ENCODE measurements around the gene TTLL11.

The TTLL11 gene

DNA sequence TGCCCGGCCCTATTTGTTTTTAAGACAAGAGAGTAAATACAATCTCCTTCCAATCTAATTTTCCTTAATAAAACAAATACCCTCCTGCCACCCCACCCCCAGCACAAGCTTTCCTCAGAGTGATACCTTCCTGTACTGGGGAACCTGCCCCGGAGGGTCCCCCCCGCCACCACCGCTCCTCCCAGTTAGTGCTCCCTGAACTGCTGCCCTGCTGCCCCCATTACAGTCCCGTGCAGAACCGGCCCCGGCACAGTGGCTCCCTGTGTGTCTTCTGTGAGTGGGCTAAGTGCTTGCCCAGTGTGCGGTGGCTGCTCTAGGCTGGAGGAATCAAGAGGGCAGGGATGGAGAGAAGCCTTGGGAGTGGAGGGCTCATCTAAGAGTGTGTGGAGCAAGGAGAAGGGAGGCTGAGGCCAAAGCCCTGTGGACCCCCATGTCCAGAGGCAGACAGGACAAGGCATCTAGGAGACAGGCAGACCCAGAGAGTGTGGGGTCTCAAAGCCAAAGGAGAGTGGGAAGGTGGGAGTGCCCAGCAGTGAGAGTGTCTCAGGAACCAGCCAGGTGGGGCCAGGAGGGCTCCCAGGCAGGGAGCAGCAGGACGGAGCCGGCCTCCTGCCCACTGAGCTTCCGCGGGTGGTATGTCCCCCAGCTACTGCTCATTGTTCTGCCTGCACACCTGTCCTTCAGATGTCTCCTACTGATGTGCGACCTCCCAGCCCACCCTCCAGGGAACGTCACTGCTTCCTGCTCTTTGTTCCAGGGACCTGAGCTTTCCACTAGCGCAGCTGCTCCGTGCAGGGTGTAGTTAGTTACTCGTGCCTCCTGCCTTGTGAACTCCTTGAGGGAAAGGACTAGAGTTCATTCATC, 312.7 kb downstream of the TTLL11 start:
- no peak for DNase-seq

DNA sequence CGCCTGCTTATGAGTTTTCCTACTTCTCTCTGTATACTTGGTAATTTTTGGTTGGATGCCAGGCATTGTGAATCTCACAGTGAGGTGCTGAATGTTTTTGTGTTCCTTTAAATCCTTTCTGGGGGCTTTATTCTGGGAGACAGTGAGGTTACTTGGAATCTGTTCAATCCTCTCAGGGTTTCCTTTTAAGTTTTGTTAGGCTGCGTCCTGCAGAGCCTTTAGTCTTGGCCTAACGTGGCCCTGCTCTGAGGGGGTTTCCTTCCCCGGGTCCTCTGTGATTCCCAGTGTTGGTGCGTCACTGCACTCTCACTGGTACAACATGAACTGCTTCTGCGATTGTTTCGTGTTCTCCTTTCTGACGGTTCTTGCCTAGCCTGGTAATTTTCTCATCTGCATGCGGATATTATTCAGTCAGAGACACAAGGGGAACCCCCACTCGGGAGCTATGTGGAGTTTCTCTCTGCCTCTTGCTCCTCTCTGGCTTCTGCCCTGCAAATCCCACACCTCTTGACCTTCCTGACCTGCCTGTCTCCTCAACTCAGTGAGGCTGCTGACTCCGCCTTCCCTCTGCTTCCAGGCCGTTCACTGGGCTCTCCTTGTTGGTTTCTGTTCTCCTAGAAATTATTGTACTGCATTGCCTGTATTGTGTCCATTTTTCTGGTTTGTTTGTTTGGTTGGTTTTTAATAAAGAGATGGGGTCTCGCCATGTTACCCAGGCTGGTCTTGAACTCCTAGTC, 313.6 kb downstream of the TTLL11 start:
- DNase-seq = no peak

DNA sequence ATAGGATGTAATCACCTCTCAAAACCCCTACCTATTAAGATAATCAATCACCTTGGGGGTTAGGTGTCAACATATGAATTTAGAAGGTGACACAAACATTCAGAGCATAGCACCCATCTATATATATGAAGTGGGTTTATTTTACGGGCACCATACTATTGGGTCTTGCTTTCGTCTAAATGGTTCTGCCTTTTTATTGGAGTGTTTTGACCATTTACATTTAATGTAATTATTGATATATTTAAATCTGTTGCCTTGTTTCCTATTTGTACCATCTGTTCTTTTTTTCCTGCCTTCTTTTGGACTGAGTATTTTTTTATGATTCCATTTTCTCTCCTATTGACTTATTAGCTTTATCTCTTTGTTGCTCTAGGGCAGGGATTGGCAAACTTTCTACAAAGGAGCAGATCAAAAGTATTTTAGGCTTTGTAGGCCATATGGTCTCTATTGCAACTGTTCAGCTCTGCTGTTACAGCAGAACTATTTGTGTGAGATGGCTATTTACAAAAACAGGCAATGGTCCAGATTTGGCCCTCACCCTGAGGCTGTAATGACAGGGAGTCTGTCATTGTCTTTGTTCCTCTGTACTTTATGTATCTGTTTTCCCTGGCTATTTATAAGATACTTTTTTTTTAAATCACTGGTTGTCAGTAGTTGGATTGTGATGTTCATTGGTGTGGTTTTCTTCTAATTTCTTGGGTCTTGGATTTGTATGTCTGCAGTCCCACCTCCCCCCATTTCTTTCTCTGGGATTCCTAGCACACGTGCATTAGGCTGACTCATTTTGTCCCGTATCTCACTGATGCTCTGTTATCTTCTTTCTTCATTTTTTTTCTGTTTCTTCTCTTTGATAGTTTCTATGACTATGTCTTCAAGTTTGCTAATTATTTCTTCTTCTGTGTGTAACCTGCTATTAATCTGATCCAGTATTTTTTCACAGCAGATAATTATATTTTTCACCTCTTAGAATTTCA, 314.6 kb downstream of the TTLL11 start:
- no peak for DNase-seq

DNA sequence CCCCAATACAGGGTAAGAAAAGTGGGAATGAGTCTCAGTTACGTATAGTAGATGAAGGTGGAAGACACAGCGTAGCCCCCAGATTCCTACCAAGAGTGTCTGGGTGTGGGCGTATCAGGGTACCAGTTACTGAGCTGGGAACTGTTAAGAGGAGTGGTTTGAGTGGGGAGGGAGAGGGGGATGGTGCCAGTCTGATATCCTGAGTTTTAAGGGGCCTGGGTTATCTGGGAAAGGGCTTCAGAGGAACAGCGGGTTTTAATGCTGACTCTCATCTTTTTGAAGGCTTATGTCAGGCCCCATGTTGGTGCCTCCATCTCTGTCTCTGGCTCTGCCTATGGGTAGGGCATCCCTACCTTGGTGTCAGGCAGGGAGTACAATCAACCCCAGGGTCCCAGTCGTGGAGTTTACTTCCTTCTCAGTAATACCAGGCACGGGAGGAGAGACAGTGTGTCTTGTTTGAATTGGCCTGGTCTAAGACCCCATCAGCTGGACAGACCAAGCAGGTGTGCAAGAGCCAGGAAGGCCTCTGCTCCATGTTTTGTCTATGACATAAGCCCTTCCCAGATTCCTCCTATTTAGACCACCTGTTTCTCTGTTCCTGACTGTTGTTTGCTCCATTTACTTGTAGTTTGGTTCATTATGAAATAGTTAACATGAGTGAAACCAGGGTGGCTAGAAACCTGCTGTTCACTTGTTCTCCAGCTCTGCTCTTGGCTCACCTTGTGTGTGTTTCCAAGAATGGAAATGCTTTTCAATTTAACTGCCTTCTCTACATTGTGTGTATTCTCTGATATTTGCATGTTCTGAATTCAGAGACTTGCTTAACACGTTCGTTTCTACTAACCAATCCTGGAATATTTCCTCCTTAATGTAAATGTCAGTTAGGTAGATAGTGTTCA, 316.1 kb downstream of the TTLL11 start:
- DNase-seq = no peak

DNA sequence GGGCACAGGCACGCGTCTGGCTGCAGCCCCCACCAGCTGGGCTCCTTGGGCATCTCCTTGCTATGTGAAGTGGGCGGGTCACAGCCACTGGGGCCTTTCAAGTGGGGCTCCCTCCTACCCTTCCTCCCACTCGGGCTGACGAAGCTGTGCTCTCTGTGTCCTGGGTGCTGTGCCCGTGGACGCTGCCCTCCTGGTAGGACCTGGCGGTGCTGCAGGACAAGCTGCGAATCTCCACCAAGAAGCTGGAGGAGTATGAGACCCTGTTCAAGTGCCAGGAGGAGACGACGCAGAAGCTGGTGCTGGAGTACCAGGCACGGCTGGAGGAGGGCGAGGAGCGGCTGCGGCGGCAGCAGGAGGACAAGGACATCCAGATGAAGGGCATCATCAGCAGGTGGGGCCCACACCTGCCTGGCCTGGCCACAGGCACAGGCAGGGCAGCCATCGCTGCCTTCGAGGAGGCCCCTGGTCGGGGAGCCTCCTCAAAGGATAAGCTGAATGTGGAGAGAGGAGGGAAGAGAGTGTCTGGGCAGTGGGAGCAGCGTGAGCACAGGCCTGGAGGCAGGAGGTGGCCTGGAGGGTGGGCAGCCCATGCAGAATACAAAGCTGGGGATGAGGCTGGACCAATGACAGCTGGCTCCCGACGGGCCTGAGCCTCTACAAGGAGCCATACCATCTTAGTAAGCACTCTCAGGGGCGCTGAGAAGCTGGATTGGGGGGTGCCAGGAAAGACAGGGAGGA, 316.9 kb downstream of the TTLL11 start:
- DNase-seq = no peak

DNA sequence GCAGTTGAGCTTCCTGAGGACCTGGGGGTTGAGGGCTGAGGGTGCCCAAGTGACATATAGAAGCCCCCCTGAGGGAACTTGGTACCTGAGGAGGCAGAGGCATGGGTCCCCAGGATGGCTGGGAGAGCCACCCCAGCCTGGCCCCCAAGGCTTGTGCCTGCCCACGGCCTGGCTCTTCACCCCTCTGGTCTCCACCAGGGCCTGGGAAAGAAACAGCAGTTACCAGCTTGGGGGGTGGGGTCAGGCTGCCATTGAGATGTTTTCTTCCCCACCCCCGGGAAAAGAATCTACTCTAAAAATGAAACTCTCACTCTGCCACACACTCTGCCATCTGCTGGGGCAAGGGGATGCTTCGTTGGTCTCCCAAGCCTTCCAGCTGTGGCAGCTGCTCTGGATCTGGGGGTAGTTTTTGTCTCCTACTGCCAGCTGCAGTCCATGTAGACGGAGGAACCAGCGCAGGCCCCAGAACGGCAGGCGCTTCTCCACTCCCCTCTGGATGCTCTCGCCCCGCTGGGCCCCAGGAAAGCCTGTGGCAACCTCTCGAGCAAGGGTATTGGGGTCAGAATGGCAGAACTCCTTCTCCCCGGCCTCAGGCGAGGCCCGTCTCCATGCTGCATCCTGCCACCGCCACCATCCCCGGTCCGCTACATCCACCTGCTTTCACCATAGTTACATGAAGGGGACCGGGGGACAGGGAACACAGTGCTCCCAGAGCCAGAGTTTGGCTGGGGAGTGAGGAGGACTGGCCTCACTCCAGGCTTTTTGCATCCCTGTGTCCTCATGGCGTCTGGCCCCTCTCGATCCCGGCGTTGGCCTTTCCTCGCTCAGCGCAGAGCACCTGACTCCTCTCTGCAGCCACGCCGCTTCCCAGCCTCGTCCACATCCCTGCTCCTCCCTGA, 318.1 kb downstream of the TTLL11 start:
- DNase-seq = no peak

DNA sequence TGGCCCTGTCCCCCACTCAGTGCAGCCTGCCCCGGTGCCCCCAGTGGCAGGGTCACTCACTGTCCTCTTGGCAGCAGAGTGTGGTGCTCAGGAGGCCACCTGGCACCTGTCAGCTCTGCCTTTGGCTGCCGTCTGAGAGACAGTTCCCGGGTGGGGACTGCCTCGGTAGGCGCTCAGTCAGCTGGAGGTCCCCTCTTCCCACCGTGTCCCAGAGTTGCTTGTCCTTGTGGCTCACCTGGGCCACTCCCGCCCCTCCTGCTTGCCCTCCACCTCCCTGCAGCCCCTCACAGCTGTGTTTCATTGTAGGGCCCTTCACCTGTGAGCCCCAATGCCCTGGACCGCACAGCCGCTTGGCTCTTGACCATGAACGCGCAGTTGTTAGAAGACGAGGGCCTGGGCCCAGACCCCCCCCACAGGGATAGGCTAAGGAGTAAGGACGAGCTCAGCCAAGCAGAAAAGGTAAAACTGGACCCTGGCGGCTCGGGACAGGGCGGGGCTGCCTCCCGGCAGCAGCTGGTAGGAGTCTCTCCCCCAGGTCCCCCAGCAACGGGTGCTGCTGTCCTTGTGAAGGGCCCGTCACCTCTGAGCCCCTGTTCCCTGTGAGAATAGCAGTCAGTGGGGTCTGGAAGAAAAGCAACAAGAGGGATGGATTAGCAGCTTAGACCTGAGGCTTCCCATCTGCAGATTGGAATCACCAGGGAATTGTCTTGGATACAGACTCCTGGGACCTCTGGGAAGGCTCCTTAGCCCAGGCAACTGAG, 319.0 kb downstream of the TTLL11 start:
- DNase-seq = no peak

DNA sequence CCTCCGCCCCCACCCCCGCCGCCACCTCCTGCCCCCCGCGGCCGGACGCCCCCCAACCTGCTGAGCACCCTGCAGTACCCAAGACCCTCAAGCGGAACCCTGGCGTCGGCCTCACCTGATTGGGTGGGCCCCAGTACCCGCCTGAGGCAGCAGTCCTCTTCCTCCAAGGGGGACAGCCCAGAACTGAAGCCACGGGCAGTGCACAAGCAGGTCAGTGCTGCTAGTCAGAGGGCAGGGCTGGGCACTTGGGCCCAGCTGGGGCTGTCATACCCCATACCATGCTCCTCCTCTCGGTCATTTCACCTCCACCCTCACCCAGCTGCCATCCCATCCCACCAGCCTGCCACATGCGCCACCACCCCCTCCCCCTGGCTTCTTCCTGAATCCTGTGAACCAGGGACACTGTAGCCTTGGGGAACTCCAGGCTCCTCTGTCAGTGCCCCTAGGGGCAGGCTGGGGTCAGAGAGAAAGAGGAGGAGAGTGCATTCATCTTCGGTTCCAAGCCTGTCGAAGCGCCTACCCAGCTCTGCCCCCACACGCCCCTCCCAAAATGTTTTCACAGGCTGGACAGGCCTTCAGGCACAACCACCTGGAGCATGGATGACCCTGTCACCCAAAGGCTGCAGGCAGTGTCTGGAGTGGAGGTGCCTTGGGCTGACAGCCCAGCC, 319.7 kb downstream of the TTLL11 start:
- no peak for DNase-seq

DNA sequence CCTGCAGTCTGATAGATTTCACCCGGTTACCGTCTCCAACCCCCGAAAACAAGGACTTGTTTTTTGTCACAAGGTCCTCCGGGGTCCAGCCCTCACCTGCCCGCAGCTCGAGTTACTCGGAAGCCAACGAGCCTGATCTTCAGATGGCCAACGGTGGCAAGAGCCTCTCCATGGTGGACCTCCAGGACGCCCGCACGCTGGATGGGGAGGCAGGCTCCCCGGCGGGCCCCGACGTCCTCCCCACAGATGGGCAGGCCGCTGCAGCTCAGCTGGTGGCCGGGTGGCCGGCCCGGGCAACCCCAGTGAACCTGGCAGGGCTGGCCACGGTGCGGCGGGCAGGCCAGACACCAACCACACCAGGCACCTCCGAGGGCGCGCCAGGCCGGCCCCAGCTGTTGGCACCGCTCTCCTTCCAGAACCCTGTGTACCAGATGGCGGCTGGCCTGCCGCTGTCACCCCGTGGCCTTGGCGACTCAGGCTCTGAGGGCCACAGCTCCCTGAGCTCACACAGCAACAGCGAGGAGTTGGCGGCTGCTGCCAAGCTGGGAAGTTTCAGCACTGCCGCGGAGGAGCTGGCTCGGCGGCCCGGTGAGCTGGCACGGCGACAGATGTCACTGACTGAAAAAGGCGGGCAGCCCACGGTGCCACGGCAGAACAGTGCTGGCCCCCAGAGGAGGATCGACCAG, 320.4 kb downstream of the TTLL11 start:
- DNase-seq = no peak
